Endothelial cell of umbilical vein (primary cell): ENCODE measurements around the gene PKDCC. TPM values are rescaled to one million over a fixed set of nuclear protein-coding genes. Genes with fewer than 3 reads are reported as not detected.

Experiments used
- BruUV-seq: library from RNA; stranded (reverse); fragments of 400-500 nt; replicated peaks from 2 replicates; lab custom pipeline; 2021; lab: Mats Ljungman, UMichigan
- CTCF ChIA-PET: fragments of 300-600, 350-600 bp; sonication (Branson Sonifier 250); formaldehyde crosslinking; loops from one replicate; lab custom pipeline; 2021; ENCODE audit warnings: antibody characterized with exemption, inconsistent platforms; lab: Charles Lee
- POLR2A ChIA-PET: fragments of 300-600, 350-600 bp; sonication (Branson Sonifier 250); formaldehyde crosslinking; loops from one replicate; lab custom pipeline; 2021; ENCODE audit warnings: antibody characterized with exemption, inconsistent platforms; lab: Charles Lee
- DNase-seq: peaks from one replicate; pipeline ENCODE4 v3.0.0-alpha.2; 2011; ENCODE audit warnings: low read depth, low spot score
- FAIRE-seq: peaks from 2 replicates; lab custom pipeline; 2011; peaks lifted over from hg19 to GRCh38; lab: Jason Lieb, UNC
- H2AFZ ChIP-seq: 2 replicates; pipeline ENCODE4 v1.6.0; 2012; ENCODE audit warnings: low read depth, low read length, control low read depth, inconsistent platforms
- H3K27ac ChIP-seq: 2 replicates; pipeline ENCODE4 v1.5.1; 2011; ENCODE audit warnings: low read depth, mild to moderate bottlenecking, control low read depth, low read length, moderate library complexity; ENCODE audit not compliant: insufficient read depth
- H3K27me3 ChIP-seq, 2 experiments: 2 replicates each; pipeline versions ENCODE4 v1.6.0 to v1.6.1; 2011; ENCODE audit warnings: low read length in 2 of 2, mixed read lengths in 1 of 2; ENCODE audit not compliant: control insufficient read depth in 2 of 2, insufficient read depth in 2 of 2
- H3K36me3 ChIP-seq, 2 experiments: 2 replicates in 1 of 2; 3 replicates in 1 of 2; pipeline ENCODE4 v1.5.1; 2011; ENCODE audit warnings: low read length in 2 of 2, mild to moderate bottlenecking in 1 of 2, moderate library complexity in 1 of 2; ENCODE audit not compliant: control insufficient read depth in 2 of 2, insufficient read depth in 2 of 2; ENCODE audit errors: extremely low read depth in 1 of 2
- H3K4me1 ChIP-seq: 3 replicates; pipeline ENCODE4 v1.5.1; 2011; ENCODE audit warnings: mild to moderate bottlenecking, low read length; ENCODE audit not compliant: control insufficient read depth, insufficient read depth; ENCODE audit errors: extremely low read depth
- H3K4me2 ChIP-seq: 2 replicates; pipeline ENCODE4 v1.6.1; 2011; ENCODE audit warnings: low read length, control low read depth, mixed read lengths; ENCODE audit not compliant: insufficient read depth
- H3K4me3 ChIP-seq, 3 experiments: fragments of 200-600 bp in 1 of 3; sonication (generic), shearing (Covaris generic) in 1 of 3; replicated peaks in 1 of 3; 2 replicates each; pipeline ENCODE4 v1.5.1; 2011 to 2016; ENCODE audit warnings: control low read depth in 3 of 3, low read length in 3 of 3, mild to moderate bottlenecking in 2 of 3, inconsistent platforms in 1 of 3, low read depth in 1 of 3, moderate library complexity in 1 of 3; ENCODE audit not compliant: insufficient read depth in 1 of 3
- H3K79me2 ChIP-seq: 2 replicates; pipeline ENCODE4 v1.6.0; 2012; ENCODE audit warnings: low read length, inconsistent platforms; ENCODE audit not compliant: control insufficient read depth, insufficient read depth
- H3K9ac ChIP-seq: replicated peaks from 2 replicates; pipeline ENCODE3; 2011; ENCODE audit warnings: low read length, control low read depth; ENCODE audit not compliant: insufficient read depth; ENCODE audit errors: extremely low read depth
- H3K9me1 ChIP-seq: replicated peaks from 3 replicates; pipeline ENCODE4 v1.6.0; 2011; ENCODE audit warnings: mild to moderate bottlenecking, low read length; ENCODE audit not compliant: control insufficient read depth, insufficient read depth; ENCODE audit errors: extremely low read depth
- H3K9me3 ChIP-seq: replicated peaks from 2 replicates; pipeline ENCODE4 v1.5.1; 2012; ENCODE audit warnings: low read length, inconsistent platforms; ENCODE audit not compliant: control insufficient read depth, insufficient read depth
- H4K20me1 ChIP-seq: replicated peaks from 2 replicates; pipeline ENCODE3; 2011; ENCODE audit warnings: mild to moderate bottlenecking, low read length; ENCODE audit not compliant: control insufficient read depth, insufficient read depth; ENCODE audit errors: extremely low read depth
- EZH2 ChIP-seq: IDR thresholded peaks from 2 replicates; pipeline ENCODE4 v1.6.1; 2012; ENCODE audit warnings: borderline replicate concordance, low read depth, mild to moderate bottlenecking, moderate library complexity, low read length, inconsistent platforms; ENCODE audit not compliant: severe bottlenecking
- FOS ChIP-seq: IDR thresholded peaks from 2 replicates; pipeline ENCODE4 v1.6.1; 2011; ENCODE audit warnings: mild to moderate bottlenecking, low read length, moderate library complexity, borderline replicate concordance; ENCODE audit not compliant: insufficient read depth
- GATA2 ChIP-seq: IDR thresholded peaks from 2 replicates; pipeline ENCODE4 v1.7.0; 2011; ENCODE audit warnings: low read depth, mild to moderate bottlenecking, moderate library complexity, mixed read lengths, low read length; ENCODE audit not compliant: insufficient read length, insufficient read depth
- JUN ChIP-seq: IDR thresholded peaks from 2 replicates; pipeline ENCODE4 v1.6.1; 2011; ENCODE audit warnings: borderline replicate concordance, low read depth; ENCODE audit not compliant: insufficient read length, insufficient read depth
- MYC ChIP-seq: IDR thresholded peaks from one replicate; pipeline ENCODE4 v1.6.1; 2011; ENCODE audit warnings: mild to moderate bottlenecking, low read depth, low read length
- POLR2A ChIP-seq: IDR thresholded peaks from 2 replicates; pipeline ENCODE4 v1.6.1; 2012; ENCODE audit warnings: low read depth, mild to moderate bottlenecking, control low read depth, low read length
- POLR2AphosphoS5 ChIP-seq: IDR thresholded peaks from 2 replicates; pipeline ENCODE4 v1.6.1; 2012; ENCODE audit warnings: low read depth, mild to moderate bottlenecking, control low read depth, low read length, moderate library complexity; ENCODE audit not compliant: insufficient read depth
- dilution Hi-C: fragments of 300-500 bp; cut with MboI; formaldehyde crosslinking; loops from one replicate; pipeline ENCODE4 v1.15.0; 2019; ENCODE audit warnings: low sequenced_read_pairs; ENCODE audit not compliant: extremely low pct_ligation_motif_present
- intact Hi-C: fragments of 100-400 bp; cut with micrococcal nuclease; formaldehyde crosslinking; loops from one replicate; pipeline ENCODE4 v1.10.0; 2022
- polyA plus RNA-seq, 4 experiments: library from polyadenylated mRNA; depleted of rRNA in 3 of 4; stranded (reverse) in 3 of 4; unstranded in 1 of 4; fragments of >200 nt; gene quantifications; 2 replicates each; pipeline versions ENCODE4 v1.2.1 to v1.2.3, GENCODE V29; 2011 to 2012; ENCODE audit warnings: missing spikeins in 1 of 4
- total RNA-seq: library from RNA; stranded (reverse); gene quantifications from 2 replicates; pipeline ENCODE4 v1.2.3, GENCODE V29; 2021
- TF ChIP-seq, protein P1 (sequence below): IDR thresholded peaks from 2 replicates; pipeline ENCODE4 v1.6.1; 2011; ENCODE audit not compliant: insufficient read depth, insufficient read length
- TF ChIP-seq, protein P2 (sequence below), 2 donors: IDR thresholded peaks; 1 replicate in 1 of 2; 2 replicates in 1 of 2; pipeline ENCODE4 v1.5.1; 2011; ENCODE audit warnings: low read length in 2 of 2, mild to moderate bottlenecking in 2 of 2, moderate library complexity in 2 of 2, control low read depth in 1 of 2, inconsistent platforms in 1 of 2, low read depth in 1 of 2; ENCODE audit not compliant: insufficient read depth in 1 of 2; ENCODE audit errors: extremely low read depth in 1 of 2

Gene PKDCC
- total and polyA plus RNA-seq, 2 donors (not counting 3 experiments of a cell fraction or from before 2014, with no cell fraction given): 3.0 to 5.9 TPM

DNA sequence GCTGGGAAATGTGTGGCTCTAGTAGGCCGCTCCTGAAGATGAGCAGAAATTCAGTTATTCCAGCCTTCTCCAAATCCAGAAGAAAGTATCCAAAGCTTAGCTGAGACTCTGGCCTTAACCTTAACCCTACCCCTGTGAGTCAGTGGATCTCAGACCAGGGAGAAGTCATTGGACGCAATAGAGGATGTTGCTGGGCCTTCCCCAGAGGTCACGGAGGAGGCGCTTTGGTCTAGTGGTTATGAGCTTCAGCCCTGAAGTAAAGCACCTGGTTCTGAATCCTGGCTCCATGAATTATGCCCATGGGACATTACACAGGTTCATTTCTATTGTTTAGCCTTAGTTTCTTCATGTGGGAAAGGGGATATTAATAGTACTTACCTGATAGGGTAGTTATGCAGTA, 24.0 kb downstream of the PKDCC start:
- Histone ChIP-seq H3K4me1 (no peaks in the 10 kb centered on the region), H3K27me3 (peaks cover 0 to 1% of the 10 kb centered on the region in 2 experiments), H3K4me3 (no peak overlapping the region), H3K9ac (no peak overlapping the region), H3K9me3 (no peaks in the 10 kb centered on the region), H3K79me2 (no peaks in the 10 kb centered on the region), H3K27ac (no peak overlapping the region), H3K9me1 (no peaks in the 10 kb centered on the region), H3K36me3 (no peaks in the 10 kb centered on the region), H3K4me2 (no peak overlapping the region), H2AFZ (no peak overlapping the region), H4K20me1 (no peaks in the 10 kb centered on the region)
- CTCF ChIA-PET: interaction anchor here (0.8 to 1.4 kb wide), 4 partner anchors 16 to 218 kb away, joined by 3 to 7 read pairs (median 4); no protein-coding TSS in a partner anchor
- DNase-seq (no peak), FAIRE-seq (no peak)
- TF ChIP-seq, protein P1, sequence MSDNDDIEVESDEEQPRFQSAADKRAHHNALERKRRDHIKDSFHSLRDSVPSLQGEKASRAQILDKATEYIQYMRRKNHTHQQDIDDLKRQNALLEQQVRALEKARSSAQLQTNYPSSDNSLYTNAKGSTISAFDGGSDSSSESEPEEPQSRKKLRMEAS: no peak
- TF ChIP-seq POLR2A: no peak
- no peak for TF ChIP-seq POLR2AphosphoS5
- BruUV-seq: no TSS peak
- intact Hi-C loops (no loop called here), dilution Hi-C loops (no loop called here)
- POLR2A ChIA-PET: no interaction called here

DNA sequence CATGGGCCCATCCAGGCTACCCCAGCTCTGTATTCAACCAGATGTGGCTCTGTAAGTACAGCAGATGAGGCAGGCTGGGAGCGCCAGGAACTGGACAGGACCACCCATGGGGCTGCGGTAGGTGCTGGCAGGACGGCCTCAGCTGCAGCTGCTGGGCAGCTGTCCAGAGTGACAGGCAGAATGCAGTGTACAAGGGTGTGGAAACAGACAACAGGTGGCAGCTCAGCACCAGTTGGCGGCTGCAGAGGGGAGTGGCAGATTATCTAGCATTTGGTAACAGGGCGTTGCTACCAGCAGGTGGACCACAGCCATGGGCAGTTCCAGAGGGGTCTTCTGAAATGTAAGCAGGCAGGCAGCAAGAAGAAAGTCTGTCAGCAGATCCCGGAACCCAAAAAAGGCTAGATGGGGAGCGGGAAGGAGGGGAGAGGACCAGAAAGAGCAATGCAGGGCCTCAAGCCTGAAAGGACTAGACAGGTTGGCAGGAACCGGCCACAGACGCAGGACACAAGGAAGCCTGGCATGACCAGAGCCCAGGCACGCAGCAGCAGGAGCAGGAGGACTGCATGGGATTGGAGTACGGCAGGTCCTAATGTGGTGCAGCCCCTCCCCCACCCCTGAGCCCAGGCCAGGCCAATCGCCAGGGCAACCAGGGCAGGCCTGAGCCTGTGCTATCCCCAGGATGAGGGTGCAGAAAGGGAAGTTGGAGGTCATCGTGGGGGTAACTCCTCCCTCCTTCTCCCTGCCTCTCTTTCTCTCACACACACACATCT, 24.7 kb downstream of the PKDCC start:
- peaks cover 0 to 1% of the 10 kb centered on the region in 2 experiments for H3K27me3 ChIP-seq
- H3K9me3 ChIP-seq: no peaks in the 10 kb centered on the region
- TF ChIP-seq, protein P2, sequence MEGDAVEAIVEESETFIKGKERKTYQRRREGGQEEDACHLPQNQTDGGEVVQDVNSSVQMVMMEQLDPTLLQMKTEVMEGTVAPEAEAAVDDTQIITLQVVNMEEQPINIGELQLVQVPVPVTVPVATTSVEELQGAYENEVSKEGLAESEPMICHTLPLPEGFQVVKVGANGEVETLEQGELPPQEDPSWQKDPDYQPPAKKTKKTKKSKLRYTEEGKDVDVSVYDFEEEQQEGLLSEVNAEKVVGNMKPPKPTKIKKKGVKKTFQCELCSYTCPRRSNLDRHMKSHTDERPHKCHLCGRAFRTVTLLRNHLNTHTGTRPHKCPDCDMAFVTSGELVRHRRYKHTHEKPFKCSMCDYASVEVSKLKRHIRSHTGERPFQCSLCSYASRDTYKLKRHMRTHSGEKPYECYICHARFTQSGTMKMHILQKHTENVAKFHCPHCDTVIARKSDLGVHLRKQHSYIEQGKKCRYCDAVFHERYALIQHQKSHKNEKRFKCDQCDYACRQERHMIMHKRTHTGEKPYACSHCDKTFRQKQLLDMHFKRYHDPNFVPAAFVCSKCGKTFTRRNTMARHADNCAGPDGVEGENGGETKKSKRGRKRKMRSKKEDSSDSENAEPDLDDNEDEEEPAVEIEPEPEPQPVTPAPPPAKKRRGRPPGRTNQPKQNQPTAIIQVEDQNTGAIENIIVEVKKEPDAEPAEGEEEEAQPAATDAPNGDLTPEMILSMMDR (IDR thresholded peaks at IDR 0.05; ENCODE audit: extremely low read depth in 1 of 2, insufficient read depth in 1 of 2, low read depth in 1 of 2, low read length in 2 of 2): no peak
- TF ChIP-seq POLR2AphosphoS5 (no peak), EZH2 (no peak), FOS (no peak), MYC (no peak), JUN (no peak), GATA2 (no peak), POLR2A (no peak)
- TF ChIP-seq, protein P1: no peak
- H3K4me2 ChIP-seq: no peak overlapping the region
- no peaks in the 10 kb centered on the region for H3K36me3 ChIP-seq
- no peak overlapping the region for H3K9ac ChIP-seq
- H2AFZ ChIP-seq: no peak overlapping the region
- no peaks in the 10 kb centered on the region for H4K20me1 ChIP-seq
- dilution Hi-C loops (no loop called here), intact Hi-C loops (no loop called here)
- no TSS peak for BruUV-seq
- no peaks in the 10 kb centered on the region for H3K4me1 ChIP-seq
- no peak overlapping the region for H3K27ac ChIP-seq
- ChIA-PET POLR2A (no interaction called here), CTCF (interaction anchor here (0.8 to 1.8 kb wide), 6 partner anchors 15 to 219 kb away, joined by 3 to 8 read pairs (median 4); no protein-coding TSS in a partner anchor)
- no peak overlapping the region for H3K4me3 ChIP-seq
- no peaks in the 10 kb centered on the region for H3K79me2 ChIP-seq
- FAIRE-seq (no peak), DNase-seq (no peak)
- no peaks in the 10 kb centered on the region for H3K9me1 ChIP-seq
